GM23338 (cell line): ENCODE data around the gene CCNB3.

Source experiments
- CREB1 ChIP-seq: fragments of 250-450 bp; sonication (Bioruptor Pico); IDR thresholded peaks from 2 replicates; pipeline ENCODE4 v1.5.0; 2020; ENCODE audit warnings: low read depth, mild to moderate bottlenecking, moderate library complexity
- EZH2 ChIP-seq: fragments of 200-600 bp; sonication (generic); IDR thresholded peaks from one replicate; pipeline ENCODE4 v1.8.0; 2017; ENCODE audit warnings: antibody characterized with exemption, mild to moderate bottlenecking, low read depth; ENCODE audit not compliant: unreplicated experiment
- EZH2phosphoT487 ChIP-seq: fragments of 200-600 bp; sonication (generic); IDR thresholded peaks from one replicate; pipeline ENCODE4 v1.8.1; 2018; ENCODE audit warnings: antibody characterized with exemption; ENCODE audit not compliant: unreplicated experiment
- JUNB ChIP-seq: IDR thresholded peaks from one replicate; pipeline ENCODE4 v1.6.1; 2016; ENCODE audit warnings: antibody characterized with exemption; ENCODE audit not compliant: unreplicated experiment
- NANOG ChIP-seq: IDR thresholded peaks from 2 replicates; pipeline ENCODE4 v1.6.1; 2016; ENCODE audit warnings: antibody characterized with exemption, borderline replicate concordance
- POLR2AphosphoS5 ChIP-seq: IDR thresholded peaks from 2 replicates; pipeline ENCODE4 v1.6.1; 2016; ENCODE audit warnings: antibody characterized with exemption, low read depth
- REST ChIP-seq: IDR thresholded peaks from one replicate; pipeline ENCODE4 v1.6.1; 2018; ENCODE audit warnings: antibody characterized with exemption; ENCODE audit not compliant: unreplicated experiment
- STAT1 ChIP-seq: IDR thresholded peaks from one replicate; pipeline ENCODE4 v1.6.1; 2016; ENCODE audit warnings: antibody characterized with exemption; ENCODE audit not compliant: unreplicated experiment
- ZNF114 ChIP-seq: fragments of 250-450 bp; sonication (Bioruptor Pico); IDR thresholded peaks from 2 replicates; pipeline ENCODE4 v1.5.0; 2020; ENCODE audit warnings: mild to moderate bottlenecking, moderate library complexity
- ZNF462 ChIP-seq: fragments of 250-450 bp; sonication (Bioruptor Pico); IDR thresholded peaks from 2 replicates; pipeline ENCODE4 v1.5.0; 2020; ENCODE audit warnings: mild to moderate bottlenecking, moderate library complexity
- TF ChIP-seq, protein P1 (sequence below), 2 experiments: fragments of 200-600 bp in 1 of 2; sonication (generic) in 1 of 2; conservative IDR thresholded peaks; 2 replicates each; pipeline versions ENCODE4 v1.5.1 to v1.6.1; 2016 to 2017; ENCODE audit warnings: antibody characterized with exemption in 2 of 2, low read depth in 2 of 2, mild to moderate bottlenecking in 2 of 2, moderate library complexity in 1 of 2

GRCh38 chrX:50206753-50207152, 2.2 kb downstream of the CCNB3 start:
- no peak for TF ChIP-seq EZH2
- TF ChIP-seq, protein P1, sequence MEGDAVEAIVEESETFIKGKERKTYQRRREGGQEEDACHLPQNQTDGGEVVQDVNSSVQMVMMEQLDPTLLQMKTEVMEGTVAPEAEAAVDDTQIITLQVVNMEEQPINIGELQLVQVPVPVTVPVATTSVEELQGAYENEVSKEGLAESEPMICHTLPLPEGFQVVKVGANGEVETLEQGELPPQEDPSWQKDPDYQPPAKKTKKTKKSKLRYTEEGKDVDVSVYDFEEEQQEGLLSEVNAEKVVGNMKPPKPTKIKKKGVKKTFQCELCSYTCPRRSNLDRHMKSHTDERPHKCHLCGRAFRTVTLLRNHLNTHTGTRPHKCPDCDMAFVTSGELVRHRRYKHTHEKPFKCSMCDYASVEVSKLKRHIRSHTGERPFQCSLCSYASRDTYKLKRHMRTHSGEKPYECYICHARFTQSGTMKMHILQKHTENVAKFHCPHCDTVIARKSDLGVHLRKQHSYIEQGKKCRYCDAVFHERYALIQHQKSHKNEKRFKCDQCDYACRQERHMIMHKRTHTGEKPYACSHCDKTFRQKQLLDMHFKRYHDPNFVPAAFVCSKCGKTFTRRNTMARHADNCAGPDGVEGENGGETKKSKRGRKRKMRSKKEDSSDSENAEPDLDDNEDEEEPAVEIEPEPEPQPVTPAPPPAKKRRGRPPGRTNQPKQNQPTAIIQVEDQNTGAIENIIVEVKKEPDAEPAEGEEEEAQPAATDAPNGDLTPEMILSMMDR (conservative IDR thresholded peaks at IDR 0.05; ENCODE audit: low read depth in 2 of 2), result peak; percentile 21 to 32; a peak in 3 of 4 replicates
- TF ChIP-seq ZNF462, result no peak
- no peak for TF ChIP-seq CREB1 (CRISPR knock-in tag)
- TF ChIP-seq NANOG, result no peak
- no peak for TF ChIP-seq REST
- no peak for TF ChIP-seq POLR2AphosphoS5
- no peak for TF ChIP-seq JUNB
- no peak for TF ChIP-seq EZH2phosphoT487
- TF ChIP-seq STAT1, result no peak
- no peak for TF ChIP-seq ZNF114 (CRISPR knock-in tag)
